ENCODE data around the gene GTF3C1.

GRCh38 chr16:27596411-27596810 is 46.7 kb upstream of the GTF3C1 start:
- TF ChIP-seq CTCF (IDR thresholded peaks at IDR 0.05; ENCODE audit: poor library complexity, severe bottlenecking), result no peak
- no peak for TF ChIP-seq EZH2 (IDR thresholded peaks at IDR 0.05; ENCODE audit: borderline replicate concordance, insufficient read depth, low read length, poor library complexity, severe bottlenecking)
- no peak for TF ChIP-seq EP300 (conservative IDR thresholded peaks at IDR 0.05; ENCODE audit: poor library complexity, severe bottlenecking)
- TF ChIP-seq RAD21 (conservative IDR thresholded peaks at IDR 0.05), result no peak
- TF ChIP-seq SMC3 (conservative IDR thresholded peaks at IDR 0.05; ENCODE audit: poor library complexity), result no peak
- TF ChIP-seq POLR2AphosphoS5 (IDR thresholded peaks at IDR 0.05), result no peak
- TF ChIP-seq, protein P1, sequence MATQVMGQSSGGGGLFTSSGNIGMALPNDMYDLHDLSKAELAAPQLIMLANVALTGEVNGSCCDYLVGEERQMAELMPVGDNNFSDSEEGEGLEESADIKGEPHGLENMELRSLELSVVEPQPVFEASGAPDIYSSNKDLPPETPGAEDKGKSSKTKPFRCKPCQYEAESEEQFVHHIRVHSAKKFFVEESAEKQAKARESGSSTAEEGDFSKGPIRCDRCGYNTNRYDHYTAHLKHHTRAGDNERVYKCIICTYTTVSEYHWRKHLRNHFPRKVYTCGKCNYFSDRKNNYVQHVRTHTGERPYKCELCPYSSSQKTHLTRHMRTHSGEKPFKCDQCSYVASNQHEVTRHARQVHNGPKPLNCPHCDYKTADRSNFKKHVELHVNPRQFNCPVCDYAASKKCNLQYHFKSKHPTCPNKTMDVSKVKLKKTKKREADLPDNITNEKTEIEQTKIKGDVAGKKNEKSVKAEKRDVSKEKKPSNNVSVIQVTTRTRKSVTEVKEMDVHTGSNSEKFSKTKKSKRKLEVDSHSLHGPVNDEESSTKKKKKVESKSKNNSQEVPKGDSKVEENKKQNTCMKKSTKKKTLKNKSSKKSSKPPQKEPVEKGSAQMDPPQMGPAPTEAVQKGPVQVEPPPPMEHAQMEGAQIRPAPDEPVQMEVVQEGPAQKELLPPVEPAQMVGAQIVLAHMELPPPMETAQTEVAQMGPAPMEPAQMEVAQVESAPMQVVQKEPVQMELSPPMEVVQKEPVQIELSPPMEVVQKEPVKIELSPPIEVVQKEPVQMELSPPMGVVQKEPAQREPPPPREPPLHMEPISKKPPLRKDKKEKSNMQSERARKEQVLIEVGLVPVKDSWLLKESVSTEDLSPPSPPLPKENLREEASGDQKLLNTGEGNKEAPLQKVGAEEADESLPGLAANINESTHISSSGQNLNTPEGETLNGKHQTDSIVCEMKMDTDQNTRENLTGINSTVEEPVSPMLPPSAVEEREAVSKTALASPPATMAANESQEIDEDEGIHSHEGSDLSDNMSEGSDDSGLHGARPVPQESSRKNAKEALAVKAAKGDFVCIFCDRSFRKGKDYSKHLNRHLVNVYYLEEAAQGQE (IDR thresholded peaks at IDR 0.05; ENCODE audit: borderline replicate concordance), result no peak
- no peak for TF ChIP-seq TAF1 (IDR thresholded peaks at IDR 0.05; ENCODE audit: low read depth)
- TF ChIP-seq MXI1 (conservative IDR thresholded peaks at IDR 0.05; ENCODE audit: poor library complexity, severe bottlenecking), result no peak
